ENCODE measurements around the gene JARID2.

Gene JARID2

DNA sequence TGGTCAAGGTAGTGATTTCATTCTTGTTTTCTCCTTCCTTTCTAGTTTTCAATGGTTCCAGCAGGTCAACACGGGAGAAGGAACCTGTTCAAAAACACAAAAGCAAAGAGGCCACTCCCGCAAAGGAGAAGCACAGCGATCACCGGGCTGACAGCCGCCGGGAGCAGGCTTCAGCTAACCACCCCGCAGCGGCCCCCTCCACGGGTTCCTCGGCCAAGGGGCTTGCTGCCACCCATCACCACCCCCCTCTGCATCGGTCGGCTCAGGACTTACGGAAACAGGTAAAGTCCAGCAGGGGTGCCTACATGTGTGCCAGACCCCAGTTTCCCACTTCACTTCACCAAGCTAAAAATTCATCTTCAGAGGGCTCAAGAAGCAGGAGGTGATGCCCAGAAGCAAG, 241.4 kb downstream of the JARID2 start:
- no peak for DNase-seq (ENCODE audit: low read depth in 2 of 2)

DNA sequence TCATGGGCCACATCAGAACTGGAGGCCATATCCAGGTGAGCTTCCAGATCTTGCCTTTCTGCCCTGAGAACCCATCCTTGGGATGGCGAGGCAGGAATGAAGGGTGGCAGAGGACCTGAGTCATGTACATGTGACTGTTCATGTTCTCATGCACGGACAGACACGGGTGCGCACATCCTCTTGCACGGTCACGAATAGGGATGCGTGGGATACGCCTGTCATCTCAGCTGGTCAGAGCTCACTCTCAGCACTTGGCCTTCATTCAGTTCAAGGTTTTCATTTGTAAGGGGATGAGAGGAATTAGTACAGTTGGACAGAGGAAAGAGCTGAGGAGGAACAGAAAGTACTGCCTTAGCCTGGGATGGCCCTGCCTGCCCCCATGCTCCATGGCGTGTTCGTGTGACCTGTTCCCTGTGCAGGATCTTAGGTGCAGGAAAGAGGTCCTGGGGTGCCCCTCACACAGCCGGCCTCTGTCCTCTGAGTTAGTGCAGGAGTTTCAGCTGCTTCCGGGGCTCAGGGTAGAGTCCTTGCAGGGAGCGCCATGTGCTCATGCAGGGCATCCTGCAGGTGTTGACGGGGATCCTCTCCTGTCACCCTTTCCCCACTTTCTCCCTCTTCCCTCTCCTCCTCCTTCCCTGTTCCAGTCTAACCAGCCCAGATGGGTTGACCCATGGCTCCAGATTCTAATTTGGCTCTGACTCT, 243.5 kb downstream of the JARID2 start:
- DNase-seq (ENCODE audit: low read depth in 2 of 2): no peak

DNA sequence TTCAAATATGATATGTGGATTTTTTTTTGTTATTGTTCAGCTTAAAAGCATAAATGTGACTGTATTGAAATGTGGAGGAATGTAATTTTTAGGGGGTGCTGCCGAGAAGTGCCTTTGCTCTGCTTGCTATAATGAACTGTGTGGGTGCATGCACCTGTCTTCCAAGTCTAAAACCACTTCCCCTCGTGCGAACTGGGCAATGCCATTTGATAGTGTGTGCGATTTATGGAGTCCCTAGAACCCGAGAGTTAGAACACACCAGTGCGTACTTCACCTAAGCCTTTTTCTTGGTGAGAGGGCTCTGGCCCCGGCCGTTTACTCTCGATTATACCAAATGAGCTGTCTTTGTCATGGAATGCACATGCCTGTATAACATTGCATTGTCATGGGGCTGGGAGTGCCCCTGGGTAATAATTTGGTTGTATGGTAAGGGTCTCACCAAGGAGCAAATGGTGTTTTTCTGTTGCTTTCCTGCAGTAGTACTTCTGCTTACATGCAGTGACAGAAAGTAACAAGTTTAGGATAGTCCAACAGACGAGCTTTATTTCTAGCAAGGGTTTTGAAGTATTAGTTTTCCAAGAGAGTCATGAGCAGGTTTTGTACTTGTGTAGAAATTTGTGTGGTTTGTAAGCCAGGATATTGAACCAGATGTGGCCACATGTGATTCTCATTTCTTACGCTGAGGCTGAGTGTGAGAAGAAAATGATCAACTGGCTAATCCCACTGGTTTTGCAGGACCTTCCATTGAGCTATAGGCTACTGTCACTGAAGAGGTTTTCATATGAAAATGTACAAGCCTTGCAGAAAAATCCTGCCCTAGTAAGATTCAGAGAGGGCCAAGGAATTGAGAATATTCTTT, 244.6 kb downstream of the JARID2 start:
- no peak for DNase-seq (ENCODE audit: low read depth in 2 of 2)

DNA sequence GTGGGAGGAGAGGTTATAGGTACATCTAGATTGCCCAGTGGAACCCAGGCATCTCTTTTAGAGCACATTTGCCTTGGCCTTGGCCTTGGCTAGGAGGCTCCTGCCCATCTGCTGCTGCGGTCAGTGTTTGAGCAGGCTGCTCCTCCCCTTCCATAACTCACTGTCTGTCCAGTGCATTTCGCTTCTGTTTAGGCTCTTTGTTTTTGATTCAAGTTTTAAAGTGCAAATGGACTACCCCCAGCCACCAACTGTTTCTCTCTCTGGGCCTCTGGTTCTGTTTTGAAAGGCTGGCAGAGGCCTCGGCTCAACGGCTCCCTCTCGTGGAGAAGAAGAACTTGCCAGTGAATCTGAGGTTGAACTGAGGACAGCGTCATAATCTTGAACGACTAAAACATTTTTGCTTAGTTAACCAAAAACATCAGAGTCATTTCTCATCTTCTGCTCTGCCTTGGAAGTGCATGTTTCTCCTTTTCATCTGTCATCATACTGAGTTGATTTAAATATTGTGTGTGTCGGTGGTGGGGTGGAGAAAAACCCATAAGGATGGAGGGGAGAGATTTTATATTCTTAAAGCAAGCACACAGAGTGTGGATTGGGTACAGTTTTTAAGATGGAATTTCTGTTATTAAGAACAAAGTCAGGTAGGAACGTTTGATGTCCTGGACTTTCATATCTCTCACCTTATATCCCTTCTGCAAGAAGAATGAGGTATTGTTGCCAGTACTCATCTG, 245.6 kb downstream of the JARID2 start:
- peak; percentile 56 to 60 for DNase-seq (ENCODE audit: low read depth in 2 of 2)

DNA sequence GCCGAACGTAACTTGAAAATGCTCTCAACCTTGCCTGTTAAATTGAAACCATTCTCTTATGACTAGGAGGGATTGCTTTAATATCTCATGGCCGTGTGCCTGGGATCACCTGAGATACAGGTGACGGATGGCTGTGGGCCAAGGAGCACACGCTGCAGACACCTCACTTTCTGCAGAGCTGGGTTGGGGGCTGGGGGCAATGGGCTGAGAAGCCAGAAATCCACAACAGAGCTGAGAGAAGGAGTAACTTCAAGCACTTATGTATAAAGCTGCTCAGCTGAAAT, 246.1 kb downstream of the JARID2 start:
- DNase-seq (ENCODE audit: low read depth in 2 of 2): no peak

DNA sequence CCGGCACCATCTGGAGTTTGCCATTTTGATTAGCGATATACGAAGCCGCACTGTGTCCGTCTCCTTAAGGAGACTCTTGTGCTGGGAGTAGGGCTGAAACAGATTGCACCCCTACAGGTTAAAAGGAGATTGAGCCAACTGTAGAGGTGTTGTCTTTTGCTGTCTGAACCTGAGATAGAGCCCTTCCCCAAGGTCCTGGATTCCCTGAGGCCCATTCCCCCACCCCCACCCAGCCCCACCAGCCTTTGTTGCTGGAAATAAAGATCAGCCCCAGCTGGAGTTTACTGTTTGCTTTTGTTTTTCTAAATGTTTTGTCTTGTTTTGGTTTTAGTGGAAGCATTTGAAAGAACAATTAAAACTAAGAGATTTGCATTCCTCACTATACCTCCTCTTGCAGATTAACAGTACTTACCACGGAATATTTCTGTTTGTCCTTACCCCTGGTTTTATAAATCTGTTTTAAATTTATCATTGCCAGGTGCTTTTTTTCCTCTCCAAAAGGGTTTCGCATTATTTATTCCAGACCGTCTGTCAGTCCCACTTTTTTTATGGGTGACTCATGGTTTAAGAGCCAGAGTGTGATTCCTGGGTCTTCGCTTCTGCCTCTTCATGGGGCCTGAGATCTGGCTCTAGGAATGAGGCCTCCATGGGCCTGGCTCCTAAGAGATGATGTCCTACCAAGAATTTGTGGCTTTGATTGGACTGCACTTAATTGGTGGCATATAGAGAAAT, 247.7 kb downstream of the JARID2 start:
- DNase-seq (ENCODE audit: low read depth in 2 of 2): no peak

DNA sequence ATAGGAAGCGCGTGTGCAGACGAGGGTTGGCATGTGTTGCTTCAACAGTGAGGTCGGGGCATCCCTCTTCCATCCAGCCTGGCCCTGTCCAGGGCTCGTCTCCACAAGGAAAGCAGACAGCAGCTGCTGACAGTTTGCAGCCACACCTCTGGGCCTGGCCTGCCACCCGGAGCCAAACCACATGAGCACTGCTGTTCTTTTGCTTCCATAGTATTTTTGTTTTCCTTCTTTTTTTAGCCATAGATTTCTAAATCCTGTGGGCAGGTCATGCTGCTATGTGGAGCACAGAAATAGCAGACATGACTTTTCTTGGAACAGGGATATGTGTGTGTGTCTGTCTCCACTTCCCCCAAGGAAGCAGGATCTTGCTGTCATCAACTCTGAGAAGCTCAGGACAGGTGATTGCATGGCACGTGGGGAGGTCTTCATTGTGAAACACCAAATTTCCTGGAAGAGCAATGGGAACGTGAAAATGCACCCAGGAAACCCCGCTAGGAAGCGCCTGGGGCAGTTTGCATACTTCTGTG, 249.6 kb downstream of the JARID2 start:
- DNase-seq (ENCODE audit: low read depth in 2 of 2): no peak

DNA sequence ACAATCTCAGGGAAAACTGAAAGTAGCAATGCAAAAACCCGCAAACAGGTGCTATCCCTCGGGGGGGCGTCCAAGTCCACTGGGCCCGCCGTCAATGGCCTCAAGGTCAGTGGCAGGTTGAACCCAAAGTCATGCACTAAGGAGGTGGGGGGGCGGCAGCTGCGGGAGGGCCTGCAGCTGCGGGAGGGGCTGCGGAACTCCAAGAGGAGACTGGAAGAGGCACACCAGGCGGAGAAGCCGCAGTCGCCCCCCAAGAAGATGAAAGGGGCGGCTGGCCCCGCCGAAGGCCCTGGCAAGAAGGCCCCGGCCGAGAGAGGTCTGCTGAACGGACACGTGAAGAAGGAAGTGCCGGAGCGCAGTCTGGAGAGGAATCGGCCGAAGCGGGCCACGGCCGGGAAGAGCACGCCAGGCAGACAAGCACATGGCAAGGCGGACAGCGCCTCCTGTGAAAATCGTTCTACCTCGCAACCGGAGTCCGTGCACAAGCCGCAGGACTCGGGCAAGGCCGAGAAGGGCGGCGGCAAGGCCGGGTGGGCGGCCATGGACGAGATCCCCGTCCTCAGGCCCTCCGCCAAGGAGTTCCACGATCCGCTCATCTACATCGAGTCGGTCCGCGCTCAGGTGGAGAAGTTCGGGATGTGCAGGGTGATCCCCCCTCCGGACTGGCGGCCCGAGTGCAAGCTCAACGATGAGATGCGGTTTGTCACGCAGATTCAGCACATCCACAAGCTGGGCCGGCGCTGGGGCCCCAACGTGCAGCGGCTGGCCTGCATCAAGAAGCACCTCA, 250.7 kb downstream of the JARID2 start:
- no peak for DNase-seq (ENCODE audit: low read depth in 2 of 2)

DNA sequence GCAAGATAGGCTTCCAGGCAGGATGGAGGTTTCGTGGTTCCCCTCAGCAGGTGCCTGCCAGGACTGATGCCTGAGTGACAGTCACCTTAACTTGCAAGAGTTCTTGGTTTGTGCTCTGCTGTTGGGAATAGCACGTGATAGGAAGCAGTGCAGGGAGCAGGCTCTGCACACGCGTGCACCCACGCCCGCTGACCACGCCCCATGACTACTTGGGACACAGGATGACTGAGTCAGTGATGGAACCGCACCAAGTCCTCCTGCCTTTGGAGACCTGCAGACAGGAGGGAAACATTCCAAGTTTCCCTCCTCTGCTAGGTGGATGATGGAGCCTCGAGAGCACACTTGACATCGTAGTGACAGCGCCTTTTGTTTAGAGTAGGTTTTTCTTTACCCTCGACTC, 252.8 kb downstream of the JARID2 start:
- DNase-seq (ENCODE audit: low read depth in 2 of 2): no peak

DNA sequence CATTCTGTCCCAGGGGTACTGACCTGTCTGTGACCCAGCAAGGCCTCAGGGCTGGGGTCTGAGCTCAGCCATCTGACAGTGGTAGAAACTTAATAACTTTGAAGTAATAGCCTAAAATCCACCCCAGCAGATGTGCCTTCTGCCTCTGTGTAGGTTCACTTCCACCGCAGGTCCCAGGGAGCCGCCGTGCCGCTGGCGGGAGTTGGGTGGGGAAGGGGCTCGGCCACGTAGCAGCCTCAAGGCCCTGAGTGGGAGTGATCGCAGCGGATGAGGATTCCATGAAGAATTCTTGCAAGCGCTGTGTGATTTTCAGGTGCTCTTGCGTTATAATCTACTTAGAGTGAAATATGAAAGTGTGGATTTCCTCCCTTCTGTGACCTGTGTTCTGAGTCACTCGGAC, 253.3 kb downstream of the JARID2 start:
- DNase-seq (ENCODE audit: low read depth in 2 of 2): no peak

DNA sequence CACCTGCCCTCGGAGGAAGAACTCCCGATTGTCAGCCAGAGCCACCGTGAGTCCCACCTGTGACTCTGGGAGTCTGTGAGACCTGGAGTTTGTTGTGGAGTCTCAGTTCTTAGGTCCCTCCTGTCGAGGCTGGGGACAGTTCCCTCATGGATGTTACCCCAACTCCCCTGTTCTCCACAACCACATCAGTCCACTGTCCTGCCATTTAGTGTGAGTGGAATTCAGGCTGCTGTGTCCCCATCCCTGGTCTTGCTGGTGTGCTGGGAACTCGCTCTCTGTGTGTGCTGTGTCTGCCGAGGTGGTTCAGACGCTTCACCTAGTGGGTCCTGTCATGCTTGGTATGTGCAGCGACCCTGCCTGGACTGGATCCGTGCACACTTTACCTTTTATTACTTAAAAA, 253.7 kb downstream of the JARID2 start:
- no peak for DNase-seq (ENCODE audit: low read depth in 2 of 2)

DNA sequence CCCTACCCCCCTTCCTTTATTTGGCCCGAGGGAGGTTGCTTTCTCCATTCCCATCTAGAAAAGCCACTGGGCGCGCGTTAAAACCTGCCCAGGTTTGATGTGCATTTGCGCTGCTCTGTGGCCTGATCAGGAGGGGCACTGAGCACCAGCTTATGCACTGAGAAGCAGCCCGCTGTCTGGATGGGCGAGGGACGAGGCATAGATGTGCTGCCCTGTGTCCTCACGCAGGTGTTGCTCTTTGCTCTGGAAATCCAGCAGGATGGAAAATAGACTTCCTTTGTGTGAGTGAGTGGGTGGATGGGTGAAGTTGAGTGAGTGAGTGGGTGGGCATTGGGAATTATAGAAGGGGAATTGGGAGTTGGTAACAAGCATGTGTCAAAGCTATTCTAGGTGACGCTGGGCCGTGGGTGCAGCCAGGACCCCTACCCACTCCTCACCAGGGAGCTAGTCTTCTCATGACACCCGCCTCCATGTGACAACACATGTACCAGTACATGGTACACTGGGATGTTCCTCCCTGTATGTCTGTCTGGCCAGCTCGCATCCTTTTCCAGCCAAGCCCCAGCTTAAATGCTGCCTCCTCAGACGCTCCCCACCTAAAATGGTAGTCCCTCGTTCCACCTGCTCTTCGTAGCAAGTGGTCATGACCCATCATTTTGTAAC, 254.3 kb downstream of the JARID2 start:
- DNase-seq (ENCODE audit: low read depth in 2 of 2): no peak

DNA sequence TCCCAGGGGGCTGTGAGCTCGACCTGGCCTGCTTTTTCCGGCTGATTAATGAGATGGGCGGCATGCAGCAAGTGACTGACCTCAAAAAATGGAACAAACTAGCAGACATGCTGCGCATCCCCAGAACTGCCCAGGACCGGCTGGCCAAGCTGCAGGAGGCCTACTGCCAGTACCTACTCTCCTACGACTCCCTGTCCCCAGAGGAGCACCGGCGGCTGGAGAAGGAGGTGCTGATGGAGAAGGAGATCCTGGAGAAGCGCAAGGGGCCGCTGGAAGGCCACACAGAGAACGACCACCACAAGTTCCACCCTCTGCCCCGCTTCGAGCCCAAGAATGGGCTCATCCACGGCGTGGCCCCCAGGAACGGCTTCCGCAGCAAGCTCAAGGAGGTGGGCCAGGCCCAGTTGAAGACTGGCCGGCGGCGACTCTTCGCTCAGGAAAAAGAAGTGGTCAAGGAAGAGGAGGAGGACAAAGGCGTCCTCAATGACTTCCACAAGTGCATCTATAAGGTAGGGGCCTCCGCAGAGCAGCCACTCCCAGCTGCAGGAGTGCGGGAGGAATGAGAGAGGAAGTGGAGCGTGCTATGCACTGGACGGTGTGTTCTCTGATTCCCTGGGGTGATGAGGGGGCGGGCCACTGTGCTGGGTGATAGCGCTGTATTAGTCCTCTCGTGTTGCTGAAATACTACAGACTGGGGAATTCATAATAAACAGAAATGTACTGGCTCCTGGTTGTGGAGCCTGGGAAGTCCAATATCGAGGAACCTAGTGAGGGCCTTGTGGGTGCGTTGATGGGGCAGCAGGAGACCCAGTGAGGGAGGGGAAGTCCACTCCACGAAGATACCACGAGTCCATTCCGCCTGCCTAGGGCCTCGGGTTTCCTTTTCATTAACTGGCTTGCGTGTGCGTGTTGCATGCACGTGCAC, 255.3 kb downstream of the JARID2 start:
- no peak for DNase-seq (ENCODE audit: low read depth in 2 of 2)

DNA sequence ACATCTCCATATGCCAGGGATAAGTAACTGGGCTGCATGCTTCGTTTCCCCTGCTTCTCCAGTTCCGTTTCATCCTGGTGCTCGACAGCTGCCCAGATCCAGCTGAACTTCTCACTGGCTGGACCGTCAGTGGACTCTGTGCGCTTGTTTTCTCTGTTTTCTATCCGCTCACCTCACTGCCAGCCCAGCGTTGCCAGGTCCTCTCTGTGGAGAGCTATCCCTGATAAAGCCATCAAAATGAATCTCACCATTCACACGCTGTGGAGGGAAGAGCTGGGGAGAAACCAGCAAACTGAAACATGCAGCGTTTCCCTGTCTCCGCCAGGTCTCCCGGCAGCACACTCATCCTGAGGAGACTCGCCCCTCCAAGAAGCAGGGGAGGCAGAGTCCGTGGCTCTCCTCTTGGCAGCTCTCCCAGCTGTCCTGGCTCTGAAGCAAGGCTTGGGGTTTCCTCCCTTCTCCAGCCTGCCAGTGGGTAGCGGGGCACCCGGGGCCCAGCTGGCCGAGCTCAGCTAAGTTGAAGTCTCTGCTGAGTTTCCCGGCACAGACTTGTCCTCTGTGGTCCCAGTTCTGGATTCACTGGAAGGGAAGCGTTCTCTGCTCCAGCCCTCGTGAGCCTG, 256.1 kb downstream of the JARID2 start:
- no peak for DNase-seq (ENCODE audit: low read depth in 2 of 2)

DNA sequence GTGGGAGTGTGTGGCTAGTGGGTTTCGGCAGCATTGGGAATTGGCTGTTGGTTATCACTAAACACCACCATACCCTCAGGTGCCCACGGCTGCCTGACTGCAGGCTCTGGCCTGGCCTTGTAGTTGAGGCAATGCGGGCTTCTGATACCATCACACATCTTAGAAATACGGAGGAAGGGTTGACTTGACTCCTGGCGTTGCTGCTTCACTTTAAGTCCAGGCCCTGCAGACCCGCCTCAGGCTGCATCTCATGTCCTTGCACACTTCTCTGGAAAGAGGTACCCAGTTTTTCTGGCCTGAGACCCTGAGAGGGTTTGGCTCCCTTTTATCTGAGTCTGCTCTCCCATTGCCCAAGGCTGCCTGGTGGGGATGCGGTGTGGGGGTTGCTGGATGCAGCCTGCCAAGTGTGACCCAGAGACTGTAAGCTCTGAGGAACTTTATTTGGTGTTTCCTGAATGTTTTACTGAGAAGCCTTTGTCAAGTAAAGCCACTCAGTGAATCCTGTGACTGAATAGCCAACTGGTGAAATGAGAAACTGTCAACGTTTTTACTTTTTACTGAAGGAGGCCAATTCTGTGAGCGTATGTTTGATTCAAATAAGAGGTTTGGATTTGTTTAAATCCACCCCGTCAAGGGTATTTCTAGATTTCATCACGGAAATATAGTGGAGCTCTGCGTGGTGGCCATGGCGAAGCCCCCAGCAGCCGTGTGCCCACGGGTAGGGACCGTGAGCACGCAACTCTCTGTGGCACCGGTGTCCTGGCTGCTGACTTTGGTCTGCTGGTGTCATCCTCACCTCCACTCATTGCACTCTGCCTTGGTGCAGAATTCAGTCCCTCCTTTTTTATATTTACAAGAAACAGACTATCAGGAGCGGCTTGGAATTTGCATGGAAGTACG, 256.8 kb downstream of the JARID2 start:
- DNase-seq (ENCODE audit: low read depth in 2 of 2): no peak

DNA sequence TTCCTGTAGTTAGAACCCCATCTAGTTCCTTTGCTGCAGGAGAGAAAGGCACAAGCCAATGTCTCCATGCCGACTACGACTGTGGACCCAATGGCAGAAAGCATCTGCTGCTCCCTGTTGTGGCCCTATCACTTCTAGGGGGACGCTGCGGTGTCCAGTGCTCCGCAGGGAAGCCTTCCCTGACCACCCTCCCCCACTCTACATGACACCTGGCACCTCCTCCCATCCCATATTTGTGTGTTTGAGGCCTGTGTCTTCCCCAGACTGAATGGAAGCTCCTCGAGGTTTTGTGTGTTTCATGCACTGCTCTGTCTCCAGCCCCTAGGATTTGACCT, 257.4 kb downstream of the JARID2 start:
- DNase-seq (ENCODE audit: low read depth in 2 of 2): no peak

DNA sequence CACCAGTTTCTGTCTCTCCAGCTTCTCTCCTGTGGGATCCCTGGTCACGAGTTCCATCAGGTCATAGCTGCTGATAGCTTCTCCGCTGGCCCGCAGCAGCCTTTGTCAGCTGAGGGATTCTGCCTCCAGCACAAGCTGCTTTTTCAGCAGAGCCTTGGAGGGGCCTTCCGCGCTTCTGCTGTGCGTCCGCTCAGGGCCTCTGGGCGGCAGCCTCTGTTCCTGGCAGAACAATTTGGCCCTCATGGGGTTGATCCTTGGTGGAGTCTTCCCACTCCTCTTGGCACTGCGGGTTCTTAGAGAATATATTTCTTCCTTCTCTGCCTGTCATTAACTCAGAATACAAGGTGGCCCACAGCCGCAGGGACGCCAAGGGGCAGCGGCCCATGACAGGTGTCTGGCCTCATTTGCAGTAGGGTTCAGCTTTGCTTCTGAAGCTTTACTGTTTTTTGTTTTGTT, 258.2 kb downstream of the JARID2 start:
- DNase-seq (ENCODE audit: low read depth in 2 of 2): no peak
